ENCODE measurements around the gene IRF2BP1. TPM values are rescaled to one million over a fixed set of nuclear protein-coding genes. Genes with fewer than 3 reads are reported as not detected.
A peak's percentile ranks its signal among the peaks of the same experiment; 100 is the strongest.

The IRF2BP1 gene
- total and polyA plus RNA-seq, 2 of the 13 experiments (the other 11 are each of a cell fraction or from before 2014, with no cell fraction given) = 4.3 to 14.3 TPM

DNA sequence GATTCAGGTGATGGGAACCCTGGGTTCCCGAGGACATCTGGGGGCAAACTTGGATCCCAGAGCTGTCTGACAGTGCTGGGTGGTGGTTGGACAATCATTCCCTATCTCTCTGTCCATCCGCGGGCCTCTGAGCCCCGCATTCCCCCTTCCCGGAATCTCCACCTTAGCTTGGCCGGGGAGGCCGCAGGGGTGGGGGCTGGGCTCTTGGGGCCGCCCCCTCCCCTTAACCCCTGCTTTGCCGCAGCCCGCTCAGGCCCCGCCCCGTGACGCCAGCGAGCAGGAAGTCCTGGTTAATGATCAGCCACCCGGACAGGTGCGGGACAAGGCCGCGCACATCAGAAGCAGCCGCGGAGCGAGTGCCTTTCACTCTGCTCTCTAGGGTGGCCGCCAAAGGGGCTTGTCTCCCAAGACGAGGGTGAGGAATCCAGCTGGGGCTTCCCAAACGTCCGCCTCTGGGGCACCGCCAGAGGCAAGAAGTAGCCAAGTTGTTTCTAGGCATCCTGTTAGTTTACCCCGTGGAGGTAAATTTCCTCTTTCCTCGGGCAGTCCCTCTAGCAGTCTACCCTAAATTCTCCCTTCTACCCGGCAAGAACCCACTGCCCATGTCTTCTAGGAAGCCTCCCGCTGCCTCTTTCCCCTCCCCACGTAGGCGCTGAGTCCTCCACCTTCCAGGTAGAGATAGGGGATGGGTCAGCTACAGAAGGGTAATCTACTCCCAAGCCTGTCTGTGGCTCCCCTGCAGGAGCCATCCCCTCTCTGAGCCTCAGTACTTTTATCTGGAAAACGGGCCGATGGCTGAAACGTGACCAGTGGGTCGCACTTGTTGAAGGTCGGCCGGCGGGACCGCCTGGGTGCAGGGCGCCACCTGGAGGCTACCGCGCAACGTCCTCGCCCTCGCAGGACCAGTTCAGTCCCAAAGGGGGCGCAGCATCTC is 3.0 kb downstream of the IRF2BP1 start (continued):
- TF ChIP-seq, protein P1, sequence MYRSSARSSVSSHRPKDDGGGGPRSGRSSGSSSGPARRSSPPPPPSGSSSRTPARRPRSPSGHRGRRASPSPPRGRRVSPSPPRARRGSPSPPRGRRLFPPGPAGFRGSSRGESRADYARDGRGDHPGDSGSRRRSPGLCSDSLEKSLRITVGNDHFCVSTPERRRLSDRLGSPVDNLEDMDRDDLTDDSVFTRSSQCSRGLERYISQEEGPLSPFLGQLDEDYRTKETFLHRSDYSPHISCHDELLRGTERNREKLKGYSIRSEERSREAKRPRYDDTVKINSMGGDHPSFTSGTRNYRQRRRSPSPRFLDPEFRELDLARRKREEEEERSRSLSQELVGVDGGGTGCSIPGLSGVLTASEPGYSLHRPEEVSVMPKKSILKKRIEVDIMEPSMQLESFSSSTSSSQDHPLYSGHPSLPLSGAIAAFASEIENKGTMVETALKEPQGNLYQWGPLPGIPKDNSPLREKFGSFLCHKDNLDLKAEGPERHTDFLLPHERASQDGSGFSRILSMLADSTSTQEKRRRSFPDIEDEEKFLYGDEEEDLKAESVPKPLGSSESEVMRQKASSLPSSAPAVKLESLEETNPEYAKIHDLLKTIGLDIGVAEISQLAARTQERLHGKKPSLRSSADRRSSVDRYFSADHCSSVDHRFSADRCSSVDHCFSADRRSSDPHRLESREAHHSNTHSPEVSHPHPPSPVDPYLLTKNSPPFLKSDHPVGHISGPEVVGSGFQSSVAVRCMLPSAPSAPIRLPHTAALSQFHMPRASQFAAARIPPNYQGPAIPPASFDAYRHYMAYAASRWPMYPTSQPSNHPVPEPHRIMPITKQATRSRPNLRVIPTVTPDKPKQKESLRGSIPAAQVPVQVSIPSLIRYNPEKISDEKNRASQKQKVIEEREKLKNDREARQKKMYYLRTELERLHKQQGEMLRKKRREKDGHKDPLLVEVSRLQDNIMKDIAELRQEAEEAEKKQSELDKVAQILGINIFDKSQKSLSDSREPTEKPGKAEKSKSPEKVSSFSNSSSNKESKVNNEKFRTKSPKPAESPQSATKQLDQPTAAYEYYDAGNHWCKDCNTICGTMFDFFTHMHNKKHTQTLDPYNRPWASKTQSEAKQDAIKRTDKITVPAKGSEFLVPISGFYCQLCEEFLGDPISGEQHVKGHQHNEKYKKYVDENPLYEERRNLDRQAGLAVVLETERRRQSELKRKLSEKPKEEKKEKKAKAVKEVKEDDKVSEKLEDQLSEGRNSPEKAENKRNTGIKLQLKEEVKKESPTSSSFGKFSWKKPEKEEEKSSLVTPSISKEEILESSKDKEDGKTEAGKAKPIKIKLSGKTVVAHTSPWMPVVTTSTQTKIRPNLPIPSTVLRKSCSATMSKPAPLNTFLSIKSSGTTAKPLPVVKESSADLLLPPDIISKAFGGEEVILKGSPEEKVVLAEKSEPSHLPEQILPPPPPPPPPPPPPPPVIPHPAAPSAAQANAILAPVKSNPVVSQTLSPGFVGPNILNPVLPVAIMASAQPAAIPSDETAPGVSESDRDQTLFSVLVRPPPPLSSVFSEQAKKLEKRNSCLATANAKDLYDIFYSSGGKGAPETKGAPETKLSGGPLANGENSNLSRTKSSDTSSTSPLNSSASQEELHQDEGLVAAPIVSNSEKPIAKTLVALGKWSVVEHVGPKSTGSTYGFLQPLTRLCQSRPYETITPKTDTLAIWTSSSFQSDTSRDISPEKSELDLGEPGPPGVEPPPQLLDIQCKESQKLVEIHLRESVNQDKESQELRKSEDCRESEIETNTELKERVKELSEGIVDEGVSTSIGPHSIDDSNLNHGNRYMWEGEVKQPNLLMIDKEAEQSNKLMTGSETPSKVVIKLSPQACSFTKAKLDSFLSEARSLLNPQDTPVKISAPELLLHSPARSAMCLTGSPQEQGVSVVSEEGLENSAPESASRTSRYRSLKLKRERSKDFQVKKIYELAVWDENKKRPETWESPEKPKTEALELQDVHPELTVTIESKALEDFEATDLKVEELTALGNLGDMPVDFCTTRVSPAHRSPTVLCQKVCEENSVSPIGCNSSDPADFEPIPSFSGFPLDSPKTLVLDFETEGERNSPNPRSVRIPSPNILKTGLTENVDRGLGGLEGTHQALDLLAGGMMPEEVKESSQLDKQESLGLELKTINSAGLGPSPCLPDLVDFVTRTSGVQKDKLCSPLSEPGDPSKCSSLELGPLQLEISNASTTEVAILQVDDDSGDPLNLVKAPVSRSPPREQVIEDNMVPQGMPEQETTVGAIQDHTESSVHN (CRISPR knock-in tag; IDR thresholded peaks at IDR 0.05) = peak; percentile 99
- TF ChIP-seq PHF21A (CRISPR knock-in tag; IDR thresholded peaks at IDR 0.05) (peak; percentile 88), MYNN (CRISPR knock-in tag; IDR thresholded peaks at IDR 0.05; ENCODE audit: low read depth) (no peak), HOXA3 (CRISPR knock-in tag; IDR thresholded peaks at IDR 0.05) (peak; percentile 72), NKX3-1 (CRISPR knock-in tag; IDR thresholded peaks at IDR 0.05) (peak; percentile 65; the same call in 1 of the 2 replicates), DMAP1 (CRISPR knock-in tag; IDR thresholded peaks at IDR 0.05) (peak; percentile 29; the same call in 1 of the 2 replicates), HNRNPUL1 (IDR thresholded peaks at IDR 0.05; ENCODE audit: low read depth, low read length) (peak; percentile 99), SRY (CRISPR knock-in tag; IDR thresholded peaks at IDR 0.05) (peak; percentile 4; the same call in 1 of the 2 replicates), YY1 (IDR thresholded peaks at IDR 0.05; ENCODE audit: insufficient read depth, insufficient replicate concordance, low read depth, low read length) (peak; percentile 80), CHD4 (IDR thresholded peaks at IDR 0.05; ENCODE audit: borderline replicate concordance, low read length) (peak; percentile 100), ZFP36L1 (CRISPR knock-in tag; IDR thresholded peaks at IDR 0.05) (no peak), BRD4 (CRISPR knock-in tag; IDR thresholded peaks at IDR 0.05) (peak; percentile 52), EHMT2 (IDR thresholded peaks at IDR 0.05; ENCODE audit: borderline replicate concordance, low read depth, low read length) (no peak), HOXA9 (CRISPR knock-in tag; IDR thresholded peaks at IDR 0.05; ENCODE audit: borderline replicate concordance) (no peak), XRCC5 (optimal IDR thresholded peaks at IDR 0.05; ENCODE audit: low read length) (peak; percentile 92), ZNF296 (CRISPR knock-in tag; conservative IDR thresholded peaks at IDR 0.05) (no peak), ATF1 (CRISPR knock-in tag; IDR thresholded peaks at IDR 0.05) (peak; percentile 73), ZNF589 (CRISPR knock-in tag; conservative IDR thresholded peaks at IDR 0.05) (no peak; the same call in 1 of the 2 replicates)
- TF ChIP-seq, protein P2, sequence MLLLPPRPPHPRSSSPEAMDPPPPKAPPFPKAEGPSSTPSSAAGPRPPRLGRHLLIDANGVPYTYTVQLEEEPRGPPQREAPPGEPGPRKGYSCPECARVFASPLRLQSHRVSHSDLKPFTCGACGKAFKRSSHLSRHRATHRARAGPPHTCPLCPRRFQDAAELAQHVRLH (CRISPR knock-in tag; IDR thresholded peaks at IDR 0.05; ENCODE audit: borderline replicate concordance, low read depth) = peak; percentile 59; the same call in 1 of the 2 replicates
- TF ChIP-seq, protein P3, sequence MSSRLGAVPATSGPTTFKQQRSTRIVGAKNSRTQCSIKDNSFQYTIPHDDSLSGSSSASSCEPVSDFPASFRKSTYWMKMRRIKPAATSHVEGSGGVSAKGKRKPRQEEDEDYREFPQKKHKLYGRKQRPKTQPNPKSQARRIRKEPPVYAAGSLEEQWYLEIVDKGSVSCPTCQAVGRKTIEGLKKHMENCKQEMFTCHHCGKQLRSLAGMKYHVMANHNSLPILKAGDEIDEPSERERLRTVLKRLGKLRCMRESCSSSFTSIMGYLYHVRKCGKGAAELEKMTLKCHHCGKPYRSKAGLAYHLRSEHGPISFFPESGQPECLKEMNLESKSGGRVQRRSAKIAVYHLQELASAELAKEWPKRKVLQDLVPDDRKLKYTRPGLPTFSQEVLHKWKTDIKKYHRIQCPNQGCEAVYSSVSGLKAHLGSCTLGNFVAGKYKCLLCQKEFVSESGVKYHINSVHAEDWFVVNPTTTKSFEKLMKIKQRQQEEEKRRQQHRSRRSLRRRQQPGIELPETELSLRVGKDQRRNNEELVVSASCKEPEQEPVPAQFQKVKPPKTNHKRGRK (CRISPR knock-in tag; IDR thresholded peaks at IDR 0.05) = no peak; the same call in 1 of the 2 replicates

All from HepG2 (cell line).